Lower lobe of right lung (tissue), 2 donors: ENCODE measurements around the gene GRN. TPM values are rescaled to one million over a fixed set of nuclear protein-coding genes. Genes with fewer than 3 reads are reported as not detected.

ENCODE experiments used
- ATAC-seq, 2 donors: fragments of 200-7000 bp; cut with Tn5 transposase; one replicate each; pipeline ENCODE4 v1.9.1; 2020 to 2022; ENCODE audit warnings: mild to moderate bottlenecking in 2 of 2, moderate library complexity in 2 of 2
- DNase-seq: peaks from one replicate; pipeline ENCODE4 v3.0.0-alpha.2; 2020
- H3K27ac ChIP-seq: fragments of 200-600 bp; one replicate; pipeline ENCODE4 v1.8.0; 2022
- H3K27me3 ChIP-seq: fragments of 200-600 bp; one replicate; pipeline ENCODE4 v1.8.0; 2022; ENCODE audit warnings: low read depth
- H3K36me3 ChIP-seq: fragments of 200-600 bp; one replicate; pipeline ENCODE4 v1.8.0; 2022; ENCODE audit warnings: mild to moderate bottlenecking
- H3K4me1 ChIP-seq: fragments of 200-600 bp; one replicate; pipeline ENCODE4 v1.8.0; 2022
- H3K4me3 ChIP-seq: fragments of 200-600 bp; one replicate; pipeline ENCODE4 v1.8.0; 2022; ENCODE audit warnings: mild to moderate bottlenecking
- H3K9me3 ChIP-seq: fragments of 200-600 bp; one replicate; pipeline ENCODE4 v1.8.0; 2022
- intact Hi-C: fragments of 100-400 bp; cut with DNase I; formaldehyde crosslinking; loops from one replicate; pipeline ENCODE4 v1.11.0; 2022
- long read RNA-seq: library from polyadenylated mRNA; unstranded; transcript quantifications from one replicate; pipeline ENCODE4 v2.0.0, GENCODE V29; 2021
- total RNA-seq: library from RNA; stranded (reverse); fragmentation: NEBNext Ultra II Directional; extraction: Animal tissue kit (Norgen Biotek cat#: 25700); gene quantifications from one replicate; pipeline ENCODE4 v1.2.1, GENCODE V29; 2021
- TF ChIP-seq, protein P1 (sequence below): fragments of 200-600 bp; IDR thresholded peaks from one replicate; pipeline ENCODE4 v1.8.0; 2022; ENCODE audit warnings: antibody characterized with exemption, mild to moderate bottlenecking
- donor health status: DM: no; HTN: yes; CAD: no; lungs with severe emphysema.

Gene GRN
- total RNA-seq = 1,241 TPM
- long read RNA-seq, transcript GRN-201 (13 exons, 2,342 nt) = major isoform, 1,502 of 4,127 reads
- long read RNA-seq, partial matches to known transcripts = 2,464 of 4,127 reads
- long read RNA-seq, other reads (novel, unspliced or antisense) = 158 of 4,127 reads

DNA sequence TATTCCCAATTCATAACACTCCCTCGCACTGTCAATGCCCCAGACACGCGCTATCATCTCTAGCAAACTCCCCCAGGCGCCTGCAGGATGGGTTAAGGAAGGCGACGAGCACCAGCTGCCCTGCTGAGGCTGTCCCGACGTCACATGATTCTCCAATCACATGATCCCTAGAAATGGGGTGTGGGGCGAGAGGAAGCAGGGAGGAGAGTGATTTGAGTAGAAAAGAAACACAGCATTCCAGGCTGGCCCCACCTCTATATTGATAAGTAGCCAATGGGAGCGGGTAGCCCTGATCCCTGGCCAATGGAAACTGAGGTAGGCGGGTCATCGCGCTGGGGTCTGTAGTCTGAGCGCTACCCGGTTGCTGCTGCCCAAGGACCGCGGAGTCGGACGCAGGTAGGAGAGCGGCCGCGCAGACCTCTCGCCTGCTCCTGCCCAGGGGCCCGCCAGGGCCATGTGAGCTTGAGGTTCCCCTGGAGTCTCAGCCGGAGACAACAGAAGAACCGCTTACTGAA is at the start of gene GRN:
Gene GRN, plus strand, starts transcription at position 364 of the 515 bp plus-strand sequence. CDS start 3,863 bp downstream, outside the sequence.
- DNase-seq (peak; percentile 93), ATAC-seq (peak; percentile 98 to 99)
- H3K27ac ChIP-seq = peak within 1 kb of the TSS; percentile 92
- peaks cover 13% of the 10 kb centered on the region for H3K36me3 ChIP-seq
- H3K4me1 ChIP-seq = peaks cover 43% of the 10 kb centered on the region
- intact Hi-C loops = loop anchor here (10.0 kb wide), 1 partner anchor 130 kb away; the partner anchor contains the start of gene UBTF
- H3K4me3 ChIP-seq = peak within 1 kb of the TSS; percentile 97
- no peaks in the 10 kb centered on the region for H3K27me3 ChIP-seq
- no peaks in the 10 kb centered on the region for H3K9me3 ChIP-seq
- TF ChIP-seq, protein P1, sequence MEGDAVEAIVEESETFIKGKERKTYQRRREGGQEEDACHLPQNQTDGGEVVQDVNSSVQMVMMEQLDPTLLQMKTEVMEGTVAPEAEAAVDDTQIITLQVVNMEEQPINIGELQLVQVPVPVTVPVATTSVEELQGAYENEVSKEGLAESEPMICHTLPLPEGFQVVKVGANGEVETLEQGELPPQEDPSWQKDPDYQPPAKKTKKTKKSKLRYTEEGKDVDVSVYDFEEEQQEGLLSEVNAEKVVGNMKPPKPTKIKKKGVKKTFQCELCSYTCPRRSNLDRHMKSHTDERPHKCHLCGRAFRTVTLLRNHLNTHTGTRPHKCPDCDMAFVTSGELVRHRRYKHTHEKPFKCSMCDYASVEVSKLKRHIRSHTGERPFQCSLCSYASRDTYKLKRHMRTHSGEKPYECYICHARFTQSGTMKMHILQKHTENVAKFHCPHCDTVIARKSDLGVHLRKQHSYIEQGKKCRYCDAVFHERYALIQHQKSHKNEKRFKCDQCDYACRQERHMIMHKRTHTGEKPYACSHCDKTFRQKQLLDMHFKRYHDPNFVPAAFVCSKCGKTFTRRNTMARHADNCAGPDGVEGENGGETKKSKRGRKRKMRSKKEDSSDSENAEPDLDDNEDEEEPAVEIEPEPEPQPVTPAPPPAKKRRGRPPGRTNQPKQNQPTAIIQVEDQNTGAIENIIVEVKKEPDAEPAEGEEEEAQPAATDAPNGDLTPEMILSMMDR = no peak

DNA sequence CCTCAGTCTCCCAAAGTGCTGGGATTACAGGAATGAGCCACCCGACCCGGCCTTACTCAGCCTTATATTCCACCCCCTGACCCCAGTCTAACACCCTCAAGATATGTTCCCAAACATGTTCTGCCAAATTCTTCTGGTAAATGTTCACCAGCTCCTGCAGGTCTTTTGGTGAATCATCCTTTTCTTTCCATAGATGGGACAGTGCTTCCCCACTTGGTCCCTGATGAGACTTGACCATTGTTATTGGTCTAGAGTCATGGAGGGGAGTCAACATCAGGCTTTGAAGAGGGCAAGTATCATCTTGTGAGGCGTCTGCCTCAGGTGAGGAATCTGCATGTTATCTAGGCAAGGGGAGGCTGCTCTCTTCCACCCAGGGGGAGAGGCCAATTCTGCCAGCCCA is 47.1 kb upstream of the GRN start:
- DNase-seq (no peak), ATAC-seq (no peak)
- Histone ChIP-seq H3K27me3 (peaks cover 9% of the 10 kb centered on the region), H3K4me3 (no peak overlapping the region), H3K27ac (no peak overlapping the region), H3K36me3 (no peaks in the 10 kb centered on the region), H3K4me1 (no peaks in the 10 kb centered on the region), H3K9me3 (no peaks in the 10 kb centered on the region)
- TF ChIP-seq, protein P1 = no peak
- intact Hi-C loops = no loop called here

DNA sequence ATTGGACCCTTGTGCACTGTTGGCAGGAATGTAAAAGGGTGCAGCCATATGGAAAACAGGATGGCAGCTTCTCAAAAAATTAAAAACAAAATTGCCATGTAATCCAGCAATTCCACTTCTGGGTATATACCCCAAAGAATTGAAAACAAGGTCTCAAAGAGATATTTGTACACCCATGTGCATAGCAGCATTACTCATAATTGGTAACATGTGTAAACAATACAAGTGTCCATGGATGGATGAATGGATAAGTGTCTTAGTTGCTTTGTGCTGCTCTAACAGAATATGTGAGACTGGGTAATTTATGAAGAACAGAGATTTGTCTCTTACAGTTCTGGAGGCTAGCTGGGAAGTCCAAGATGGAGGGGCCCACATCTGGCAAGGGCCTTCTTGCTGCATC is 40.5 kb upstream of the GRN start:
- no peak for ATAC-seq
- intact Hi-C loops = no loop called here
- TF ChIP-seq, protein P1 = no peak

DNA sequence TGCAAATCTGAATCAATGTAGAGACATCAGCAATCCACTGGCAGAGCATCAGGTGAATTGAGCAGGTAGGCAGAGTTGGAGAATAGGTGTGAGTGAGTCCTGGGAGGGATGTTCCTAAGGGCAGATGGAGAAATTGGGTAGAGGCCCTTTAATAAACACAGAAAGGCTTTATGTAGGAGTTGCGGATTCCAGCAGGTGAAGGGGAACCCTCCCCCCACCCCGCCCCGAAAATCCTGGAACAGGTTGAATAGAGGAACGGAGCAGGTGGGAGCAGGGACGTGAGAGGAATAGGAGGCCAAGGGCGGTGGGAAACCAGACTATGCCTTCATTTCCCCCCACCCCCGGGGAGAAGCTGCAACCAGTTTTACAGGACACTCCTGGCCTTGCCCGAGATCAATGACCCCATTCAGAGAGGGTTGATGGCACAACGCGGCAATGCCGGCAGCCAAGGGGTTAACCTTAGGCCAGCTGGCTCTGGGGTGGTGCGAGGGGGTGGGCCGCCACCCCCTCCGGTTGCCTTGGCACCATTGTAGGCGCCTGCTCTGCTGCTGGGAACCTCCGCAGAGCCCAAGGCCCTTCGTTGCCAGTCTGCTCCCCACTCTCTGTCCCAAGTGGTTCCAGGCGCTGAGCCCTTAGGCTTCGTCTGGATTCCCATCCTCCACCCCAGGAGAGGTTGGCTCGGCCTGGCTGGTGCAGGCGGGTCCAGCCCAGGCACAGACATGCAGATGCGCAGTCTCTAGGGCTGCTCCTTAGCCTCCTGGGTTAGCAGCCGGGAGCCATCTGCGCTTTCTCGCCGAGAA is 37.5 kb upstream of the GRN start:
- peaks cover 19% of the 10 kb centered on the region for H3K4me1 ChIP-seq
- H3K36me3 ChIP-seq = no peaks in the 10 kb centered on the region
- TF ChIP-seq, protein P1 = no peak
- DNase-seq (no peak), ATAC-seq (peak; percentile 66 to 73)
- H3K27ac ChIP-seq = no peak overlapping the region
- H3K27me3 ChIP-seq = peaks cover 36% of the 10 kb centered on the region
- H3K4me3 ChIP-seq = peak overlapping the region; percentile 57
- intact Hi-C loops = no loop called here
- no peaks in the 10 kb centered on the region for H3K9me3 ChIP-seq

More for the DNA sequence above, 40.5 kb upstream of the GRN start:
- H3K4me1 ChIP-seq = peaks cover 19% of the 10 kb centered on the region
- H3K36me3 ChIP-seq = no peaks in the 10 kb centered on the region
- no peak for DNase-seq
- no peak overlapping the region for H3K27ac ChIP-seq
- peaks cover 40% of the 10 kb centered on the region for H3K27me3 ChIP-seq
- H3K9me3 ChIP-seq = no peaks in the 10 kb centered on the region
- H3K4me3 ChIP-seq = no peak overlapping the region

DNA sequence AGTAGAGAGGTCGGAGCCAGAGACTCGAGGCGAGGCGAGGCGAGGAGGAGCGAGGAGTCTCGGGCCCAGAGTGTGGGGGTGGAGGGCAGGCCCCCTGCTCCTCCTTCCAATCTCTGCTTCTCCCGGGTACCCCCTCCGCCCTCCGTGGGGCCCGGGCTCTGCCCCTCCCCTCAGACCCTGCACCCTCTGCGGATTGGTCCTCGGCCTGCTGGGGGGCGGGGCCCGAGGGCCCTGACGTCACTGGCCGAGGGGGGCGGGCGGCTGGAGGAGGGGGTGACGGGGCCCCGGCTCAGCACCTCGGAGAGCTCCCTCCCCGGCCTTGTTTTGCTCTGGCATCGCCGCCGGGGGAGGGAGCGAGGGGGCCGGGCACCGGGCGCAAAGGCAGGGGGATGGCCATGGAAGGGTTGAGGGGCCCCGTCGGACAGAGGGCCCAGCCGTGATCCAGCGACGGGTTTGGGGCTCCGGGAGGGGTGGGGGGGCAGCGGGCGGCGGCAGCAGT is 36.7 kb upstream of the GRN start, which contains the start of gene RUNDC3A:
Gene RUNDC3A, plus strand, starts transcription at position 282 of the 499 bp plus-strand sequence. CDS start 232 bp downstream, outside the sequence.
- Histone ChIP-seq H3K36me3 (no peaks in the 10 kb centered on the region), H3K9me3 (no peaks in the 10 kb centered on the region), H3K4me1 (peaks cover 19% of the 10 kb centered on the region), H3K27ac (no peak within 1 kb of the TSS), H3K27me3 (peaks cover 39% of the 10 kb centered on the region), H3K4me3 (peak within 1 kb of the TSS; percentile 57)
- TF ChIP-seq, protein P1 = no peak
- intact Hi-C loops = no loop called here
- DNase-seq (peak; percentile 85), ATAC-seq (peak; percentile 97)
